ENCODE data around the gene HCFC1R1.

HCFC1R1 gene

GRCh38 chr16:3020604-3021448 is 2.9 kb downstream of the HCFC1R1 start:
- Histone ChIP-seq H3K9ac (peak overlapping the region; percentile 43), H3K4me2 (ENCODE audit: low read length) (peak overlapping the region; percentile 99), H3K4me3 (ENCODE audit: low read depth, low read length) (peak overlapping the region; percentile 73), H3K27ac (peak overlapping the region; percentile 97), H3K27me3 (ENCODE audit: control insufficient read depth, insufficient read depth, low read length) (no peaks in the 10 kb centered on the region), H3K4me1 (peaks cover 18% of the 10 kb centered on the region), H2AFZ (peak overlapping the region; percentile 81), H3K79me2 (no peaks in the 10 kb centered on the region), H3K36me3 (ENCODE audit: control insufficient read depth, insufficient read depth, low read length) (no peaks in the 10 kb centered on the region), H3K9me3 (ENCODE audit: control insufficient read depth, low read length) (no peaks in the 10 kb centered on the region)
- TF ChIP-seq CTCF (IDR thresholded peaks at IDR 0.05) = no peak

- Histone ChIP-seq H3K27ac (peak within 1 kb of the TSS; percentile 97), H3K36me3 (ENCODE audit: control insufficient read depth, insufficient read depth, low read length) (no peaks in the 10 kb centered on the region), H3K9me3 (ENCODE audit: control insufficient read depth, low read length) (no peaks in the 10 kb centered on the region), H3K27me3 (ENCODE audit: control insufficient read depth, insufficient read depth, low read length) (no peaks in the 10 kb centered on the region), H3K4me3 (ENCODE audit: low read depth, low read length) (peak within 1 kb of the TSS; percentile 73), H2AFZ (peak within 1 kb of the TSS; percentile 83), H3K4me2 (ENCODE audit: low read length) (peak within 1 kb of the TSS; percentile 99), H3K79me2 (no peaks in the 10 kb centered on the region), H3K9ac (peak within 1 kb of the TSS; percentile 43), H3K4me1 (peaks cover 18% of the 10 kb centered on the region)
- TF ChIP-seq CTCF (IDR thresholded peaks at IDR 0.05) = no peak
These were observed 3.5 kb downstream of the HCFC1R1 start, which contains the start of gene TNFRSF12A for GRCh38 chr16:3020247-3020603. TNFRSF12A (plus strand) TSS chr16:3020368; CDS start chr16:3020398, 30 bp downstream.

GRCh38 chr16:3019594-3020246 is 4.0 kb downstream of the HCFC1R1 start:
- H3K4me2 ChIP-seq (ENCODE audit: low read length) = peak overlapping the region; percentile 94
- no peaks in the 10 kb centered on the region for H3K27me3 ChIP-seq (ENCODE audit: control insufficient read depth, insufficient read depth, low read length)
- H2AFZ ChIP-seq = peak overlapping the region; percentile 83
- peak overlapping the region; percentile 13 for H3K27ac ChIP-seq
- no peak for TF ChIP-seq CTCF (IDR thresholded peaks at IDR 0.05)
- H3K4me3 ChIP-seq (ENCODE audit: low read depth, low read length) = peak overlapping the region; percentile 47
- H3K4me1 ChIP-seq = peaks cover 18% of the 10 kb centered on the region
- H3K9me3 ChIP-seq (ENCODE audit: control insufficient read depth, low read length) = no peaks in the 10 kb centered on the region
- no peaks in the 10 kb centered on the region for H3K79me2 ChIP-seq
- H3K36me3 ChIP-seq (ENCODE audit: control insufficient read depth, insufficient read depth, low read length) = no peaks in the 10 kb centered on the region
- no peak overlapping the region for H3K9ac ChIP-seq

GRCh38 chr16:3017794-3018506 is 5.8 kb downstream of the HCFC1R1 start, which contains the start of gene CLDN6:
CLDN6 (minus strand) TSS chr16:3018183; CDS start chr16:3016021, 2,162 bp downstream.
- no peak within 1 kb of the TSS for H3K9ac ChIP-seq
- H3K4me1 ChIP-seq = peaks cover 22% of the 10 kb centered on the region
- no peak within 1 kb of the TSS for H3K4me3 ChIP-seq (ENCODE audit: low read depth, low read length)
- no peaks in the 10 kb centered on the region for H3K27me3 ChIP-seq (ENCODE audit: control insufficient read depth, insufficient read depth, low read length)
- no peaks in the 10 kb centered on the region for H3K36me3 ChIP-seq (ENCODE audit: control insufficient read depth, insufficient read depth, low read length)
- no peaks in the 10 kb centered on the region for H3K9me3 ChIP-seq (ENCODE audit: control insufficient read depth, low read length)
- H3K79me2 ChIP-seq = no peaks in the 10 kb centered on the region
- H3K27ac ChIP-seq = no peak within 1 kb of the TSS
- no peak within 1 kb of the TSS for H2AFZ ChIP-seq
- no peak within 1 kb of the TSS for H3K4me2 ChIP-seq (ENCODE audit: low read length)
- no peak for TF ChIP-seq CTCF (IDR thresholded peaks at IDR 0.05)
